Measurements from ENCODE around the gene CDS2.

The CDS2 gene

DNA sequence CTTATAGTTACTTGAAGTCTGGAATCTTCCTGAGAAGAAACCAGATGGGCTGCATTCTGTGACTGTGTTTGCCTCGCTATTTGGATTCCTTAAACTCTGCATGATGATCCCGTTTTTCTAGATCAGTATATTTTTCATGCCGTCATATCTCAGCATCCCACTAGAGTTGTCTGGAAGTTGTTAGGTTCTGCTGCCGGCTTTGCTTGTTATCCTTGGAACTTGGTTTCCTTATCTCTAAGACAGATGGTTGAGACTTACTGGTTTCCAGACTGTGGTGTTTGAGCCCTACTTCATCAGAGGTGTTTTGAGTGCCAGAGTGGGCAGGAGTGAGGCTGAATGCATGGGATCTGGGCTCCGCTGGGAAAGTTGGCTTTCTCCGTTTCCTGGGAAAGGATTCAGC, 50.3 kb downstream of the CDS2 start:
- Histone ChIP-seq H3K27ac (ENCODE audit: low read depth in 2 of 2, low read length in 2 of 2) (no peak overlapping the region), H3K36me3 (ENCODE audit: control insufficient read depth in 2 of 2, insufficient read depth in 2 of 2, low read length in 2 of 2) (peaks cover 24 to 36% of the 10 kb centered on the region in 2 donors), H3K4me3 (ENCODE audit: low read length in 2 of 2) (no peak overlapping the region), H3K9me3 (ENCODE audit: control insufficient read depth in 2 of 2, low read length in 2 of 2) (no peaks in the 10 kb centered on the region), H3K4me1 (ENCODE audit: control insufficient read depth in 2 of 2, insufficient read depth in 2 of 2, low read length in 2 of 2) (no peaks in the 10 kb centered on the region), H3K9ac (ENCODE audit: low read depth in 1 of 2, low read length in 2 of 2) (no peak overlapping the region), H3K27me3 (ENCODE audit: control insufficient read depth in 2 of 2, insufficient read depth in 2 of 2, low read length in 2 of 2) (no peaks in the 10 kb centered on the region)

DNA sequence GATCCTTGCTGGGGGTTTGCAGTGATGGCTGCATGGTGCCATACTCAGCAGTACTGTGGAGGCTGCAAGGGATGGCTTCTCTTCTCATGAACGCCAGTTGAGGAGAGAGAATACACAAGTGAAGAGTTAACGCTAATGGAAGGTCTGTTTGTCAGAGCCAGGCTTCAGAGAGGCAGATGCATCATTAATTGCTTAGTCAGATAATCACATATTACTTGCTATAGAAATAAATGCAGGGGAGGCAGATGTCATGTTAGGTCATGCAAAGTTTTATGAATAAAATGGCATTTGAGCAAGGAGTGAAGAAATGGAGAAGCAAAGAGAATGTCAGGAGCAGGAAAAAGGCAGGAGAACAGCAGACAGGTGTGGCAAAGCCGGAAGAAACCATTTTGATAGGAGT, 51.2 kb downstream of the CDS2 start:
- H3K9ac ChIP-seq (ENCODE audit: low read depth in 1 of 2, low read length in 2 of 2), result no peak overlapping the region
- H3K27me3 ChIP-seq (ENCODE audit: control insufficient read depth in 2 of 2, insufficient read depth in 2 of 2, low read length in 2 of 2), result no peaks in the 10 kb centered on the region
- H3K27ac ChIP-seq (ENCODE audit: low read depth in 2 of 2, low read length in 2 of 2), result no peak overlapping the region
- no peaks in the 10 kb centered on the region for H3K4me1 ChIP-seq (ENCODE audit: control insufficient read depth in 2 of 2, insufficient read depth in 2 of 2, low read length in 2 of 2)
- peaks cover 30 to 44% of the 10 kb centered on the region in 2 donors for H3K36me3 ChIP-seq (ENCODE audit: control insufficient read depth in 2 of 2, insufficient read depth in 2 of 2, low read length in 2 of 2)
- H3K9me3 ChIP-seq (ENCODE audit: control insufficient read depth in 2 of 2, low read length in 2 of 2), result no peaks in the 10 kb centered on the region
- no peak overlapping the region for H3K4me3 ChIP-seq (ENCODE audit: low read length in 2 of 2)

DNA sequence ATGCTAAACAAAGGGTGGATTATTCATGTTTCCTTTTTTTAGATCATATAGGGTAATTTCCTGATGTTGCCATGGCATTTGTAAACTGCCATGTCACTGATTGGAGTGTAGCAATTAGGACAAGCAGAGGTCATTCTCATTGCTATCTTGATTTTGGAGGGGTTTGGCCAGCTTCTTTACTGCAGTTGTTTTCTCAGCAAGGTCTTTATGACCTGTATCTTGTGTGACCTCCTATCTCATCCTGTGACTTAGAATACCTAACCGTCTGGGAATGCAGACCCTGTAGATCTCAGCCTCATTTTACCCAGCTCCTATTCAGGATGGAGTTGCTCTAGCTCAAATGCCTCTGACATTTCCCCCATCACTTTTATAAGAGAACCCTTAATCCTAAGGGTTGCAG, 53.6 kb downstream of the CDS2 start:
- H3K9ac ChIP-seq (ENCODE audit: low read depth in 1 of 2, low read length in 2 of 2), result no peak overlapping the region
- peaks cover 30 to 37% of the 10 kb centered on the region in 2 donors for H3K36me3 ChIP-seq (ENCODE audit: control insufficient read depth in 2 of 2, insufficient read depth in 2 of 2, low read length in 2 of 2)
- no peaks in the 10 kb centered on the region for H3K4me1 ChIP-seq (ENCODE audit: control insufficient read depth in 2 of 2, insufficient read depth in 2 of 2, low read length in 2 of 2)
- no peaks in the 10 kb centered on the region for H3K9me3 ChIP-seq (ENCODE audit: control insufficient read depth in 2 of 2, low read length in 2 of 2)
- H3K27me3 ChIP-seq (ENCODE audit: control insufficient read depth in 2 of 2, insufficient read depth in 2 of 2, low read length in 2 of 2), result no peaks in the 10 kb centered on the region
- H3K4me3 ChIP-seq (ENCODE audit: low read length in 2 of 2), result no peak overlapping the region
- no peak overlapping the region for H3K27ac ChIP-seq (ENCODE audit: low read depth in 2 of 2, low read length in 2 of 2)

DNA sequence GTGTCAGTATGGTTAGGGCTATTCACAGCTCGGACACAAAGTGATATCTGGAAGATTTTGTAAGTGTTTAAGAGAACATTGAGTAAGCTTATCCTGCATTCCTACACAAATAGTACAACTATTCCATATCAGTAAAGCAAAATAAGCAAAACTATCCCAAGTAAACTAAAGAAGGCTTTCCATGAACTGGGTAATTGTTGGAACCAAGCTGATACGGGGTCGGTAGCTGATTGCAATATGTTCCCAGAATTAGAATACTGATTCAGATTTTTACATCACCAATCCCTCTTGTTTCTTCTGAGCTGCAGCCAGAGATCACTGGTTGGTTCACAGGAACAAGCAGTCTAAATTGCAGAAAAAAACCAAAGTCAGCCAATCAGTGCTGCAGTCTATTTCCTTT, 54.1 kb downstream of the CDS2 start:
- Histone ChIP-seq H3K4me3 (ENCODE audit: low read length in 2 of 2) (no peak overlapping the region), H3K4me1 (ENCODE audit: control insufficient read depth in 2 of 2, insufficient read depth in 2 of 2, low read length in 2 of 2) (no peaks in the 10 kb centered on the region), H3K9ac (ENCODE audit: low read depth in 1 of 2, low read length in 2 of 2) (no peak overlapping the region), H3K27ac (ENCODE audit: low read depth in 2 of 2, low read length in 2 of 2) (no peak overlapping the region), H3K9me3 (ENCODE audit: control insufficient read depth in 2 of 2, low read length in 2 of 2) (no peaks in the 10 kb centered on the region), H3K27me3 (ENCODE audit: control insufficient read depth in 2 of 2, insufficient read depth in 2 of 2, low read length in 2 of 2) (no peaks in the 10 kb centered on the region), H3K36me3 (ENCODE audit: control insufficient read depth in 2 of 2, insufficient read depth in 2 of 2, low read length in 2 of 2) (peaks cover 34 to 42% of the 10 kb centered on the region in 2 donors)

DNA sequence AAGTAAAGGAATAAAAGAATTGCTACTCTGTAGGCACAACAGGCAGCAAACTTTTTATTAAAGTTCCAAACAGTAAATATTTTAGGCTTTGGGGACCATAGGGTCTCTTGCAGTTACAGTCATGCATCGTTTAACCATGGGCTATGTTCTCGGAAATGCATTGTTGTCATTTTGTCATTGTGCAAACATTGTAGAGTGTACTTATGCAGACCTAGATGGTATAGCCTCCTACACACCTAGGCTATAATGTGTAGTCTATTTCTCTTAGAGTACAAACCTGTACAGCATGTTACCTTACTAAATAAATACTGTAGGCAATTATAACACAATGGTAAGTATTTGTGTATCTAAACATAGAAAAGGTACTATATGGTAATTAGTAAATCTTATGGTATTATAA, 54.7 kb downstream of the CDS2 start:
- Histone ChIP-seq H3K4me3 (ENCODE audit: low read length in 2 of 2) (no peak overlapping the region), H3K36me3 (ENCODE audit: control insufficient read depth in 2 of 2, insufficient read depth in 2 of 2, low read length in 2 of 2) (peaks cover 38 to 44% of the 10 kb centered on the region in 2 donors), H3K4me1 (ENCODE audit: control insufficient read depth in 2 of 2, insufficient read depth in 2 of 2, low read length in 2 of 2) (no peaks in the 10 kb centered on the region), H3K27me3 (ENCODE audit: control insufficient read depth in 2 of 2, insufficient read depth in 2 of 2, low read length in 2 of 2) (no peaks in the 10 kb centered on the region), H3K27ac (ENCODE audit: low read depth in 2 of 2, low read length in 2 of 2) (no peak overlapping the region), H3K9me3 (ENCODE audit: control insufficient read depth in 2 of 2, low read length in 2 of 2) (no peaks in the 10 kb centered on the region), H3K9ac (ENCODE audit: low read depth in 1 of 2, low read length in 2 of 2) (no peak overlapping the region)

DNA sequence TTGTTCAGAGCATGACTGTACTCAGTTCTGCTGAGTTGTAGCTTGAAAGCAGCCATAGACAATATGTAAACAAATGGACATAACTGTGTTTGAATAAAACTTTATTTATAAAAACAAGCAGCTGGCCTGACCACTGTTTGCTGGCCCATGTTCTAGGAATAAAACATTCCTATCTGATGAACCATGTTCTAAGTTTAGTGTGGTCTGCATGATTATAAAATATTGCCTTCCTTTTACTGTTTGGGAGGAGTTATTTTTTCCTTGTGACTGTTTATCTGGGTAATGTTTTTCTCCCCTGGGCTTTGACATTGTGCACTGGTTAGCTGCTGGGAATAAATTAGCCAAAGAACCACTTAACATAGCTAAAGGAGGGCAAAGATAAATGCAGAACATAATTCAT, 55.1 kb downstream of the CDS2 start:
- H3K9me3 ChIP-seq (ENCODE audit: control insufficient read depth in 2 of 2, low read length in 2 of 2), result no peaks in the 10 kb centered on the region
- H3K9ac ChIP-seq (ENCODE audit: low read depth in 1 of 2, low read length in 2 of 2), result no peak overlapping the region
- H3K27me3 ChIP-seq (ENCODE audit: control insufficient read depth in 2 of 2, insufficient read depth in 2 of 2, low read length in 2 of 2), result no peaks in the 10 kb centered on the region
- no peak overlapping the region for H3K4me3 ChIP-seq (ENCODE audit: low read length in 2 of 2)
- H3K4me1 ChIP-seq (ENCODE audit: control insufficient read depth in 2 of 2, insufficient read depth in 2 of 2, low read length in 2 of 2), result no peaks in the 10 kb centered on the region
- peaks cover 34 to 44% of the 10 kb centered on the region in 2 donors for H3K36me3 ChIP-seq (ENCODE audit: control insufficient read depth in 2 of 2, insufficient read depth in 2 of 2, low read length in 2 of 2)
- no peak overlapping the region for H3K27ac ChIP-seq (ENCODE audit: low read depth in 2 of 2, low read length in 2 of 2)

DNA sequence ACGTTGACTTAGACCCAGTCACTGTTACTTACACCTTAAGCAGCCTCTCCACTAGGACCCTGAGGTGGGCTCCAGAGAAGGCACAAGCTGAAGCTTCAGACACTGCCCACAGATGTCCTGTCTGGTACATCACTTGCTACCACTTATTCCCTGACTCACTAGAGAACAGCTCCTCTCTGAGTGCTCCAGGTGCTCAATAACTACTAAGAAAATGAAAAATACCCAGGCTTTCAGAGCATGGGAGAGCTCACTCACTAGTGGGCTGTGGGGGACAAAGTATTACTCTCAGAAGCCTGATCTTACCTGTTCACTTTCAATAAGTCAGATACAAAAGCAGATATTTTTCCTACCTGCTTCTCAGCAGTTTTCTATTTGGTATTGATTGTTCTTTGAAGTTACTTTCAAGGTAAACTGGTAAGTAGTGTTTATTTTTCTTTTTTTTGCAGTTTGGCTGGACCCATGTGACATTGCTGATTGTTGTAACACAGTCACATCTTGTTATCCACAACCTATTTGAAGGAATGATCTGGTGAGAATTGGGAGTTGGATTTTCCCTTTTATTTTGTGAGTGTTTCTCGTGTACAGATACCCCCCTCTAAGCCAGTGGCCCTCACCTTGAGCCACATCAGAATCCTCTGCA, 55.9 kb downstream of the CDS2 start:
- Histone ChIP-seq H3K4me3 (ENCODE audit: low read length in 2 of 2) (no peak overlapping the region), H3K27me3 (ENCODE audit: control insufficient read depth in 2 of 2, insufficient read depth in 2 of 2, low read length in 2 of 2) (no peaks in the 10 kb centered on the region), H3K27ac (ENCODE audit: low read depth in 2 of 2, low read length in 2 of 2) (no peak overlapping the region), H3K9ac (ENCODE audit: low read depth in 1 of 2, low read length in 2 of 2) (no peak overlapping the region), H3K4me1 (ENCODE audit: control insufficient read depth in 2 of 2, insufficient read depth in 2 of 2, low read length in 2 of 2) (no peaks in the 10 kb centered on the region), H3K36me3 (ENCODE audit: control insufficient read depth in 2 of 2, insufficient read depth in 2 of 2, low read length in 2 of 2) (peaks cover 34 to 41% of the 10 kb centered on the region in 2 donors), H3K9me3 (ENCODE audit: control insufficient read depth in 2 of 2, low read length in 2 of 2) (no peaks in the 10 kb centered on the region)

DNA sequence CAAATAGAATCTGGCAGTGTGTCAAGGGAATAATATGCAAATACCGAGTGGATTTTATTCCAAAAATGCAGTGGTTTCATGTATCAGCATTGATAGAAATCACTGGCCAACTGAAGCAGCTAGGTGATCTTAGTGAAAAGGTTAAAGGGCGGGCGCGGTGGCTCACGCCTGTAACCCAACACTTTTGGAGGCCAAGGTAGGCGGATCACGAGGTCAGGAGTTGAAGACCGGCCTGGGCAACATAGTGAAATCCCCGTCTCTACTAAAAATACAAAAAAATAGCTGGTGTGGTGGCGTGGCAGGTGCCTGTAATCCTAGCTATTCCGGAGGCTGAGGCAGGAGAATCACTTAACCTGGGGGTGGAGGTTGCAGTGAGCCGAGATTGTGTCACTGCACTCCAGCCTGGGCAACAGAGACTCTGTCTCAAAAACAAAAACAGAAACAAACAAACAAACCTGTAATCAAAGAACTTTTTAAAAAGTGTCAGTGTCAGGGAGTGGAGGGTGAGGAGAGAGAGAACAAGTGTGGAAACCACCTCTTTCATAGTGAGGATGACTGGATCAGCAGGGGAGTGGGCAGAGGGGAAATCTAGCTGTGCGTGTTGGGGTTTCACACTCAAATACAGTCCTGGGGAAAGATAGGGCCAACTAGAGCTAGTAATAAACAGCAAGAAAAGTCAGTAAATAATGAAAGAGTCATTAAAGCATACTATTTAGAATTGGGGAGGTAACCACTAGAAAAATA, 57.1 kb downstream of the CDS2 start:
- peaks cover 36% of the 10 kb centered on the region in 2 donors for H3K36me3 ChIP-seq (ENCODE audit: control insufficient read depth in 2 of 2, insufficient read depth in 2 of 2, low read length in 2 of 2)
- H3K9ac ChIP-seq (ENCODE audit: low read depth in 1 of 2, low read length in 2 of 2), result no peak overlapping the region
- H3K27me3 ChIP-seq (ENCODE audit: control insufficient read depth in 2 of 2, insufficient read depth in 2 of 2, low read length in 2 of 2), result no peaks in the 10 kb centered on the region
- no peak overlapping the region for H3K4me3 ChIP-seq (ENCODE audit: low read length in 2 of 2)
- no peaks in the 10 kb centered on the region for H3K9me3 ChIP-seq (ENCODE audit: control insufficient read depth in 2 of 2, low read length in 2 of 2)
- H3K27ac ChIP-seq (ENCODE audit: low read depth in 2 of 2, low read length in 2 of 2), result no peak overlapping the region
- H3K4me1 ChIP-seq (ENCODE audit: control insufficient read depth in 2 of 2, insufficient read depth in 2 of 2, low read length in 2 of 2), result no peaks in the 10 kb centered on the region

DNA sequence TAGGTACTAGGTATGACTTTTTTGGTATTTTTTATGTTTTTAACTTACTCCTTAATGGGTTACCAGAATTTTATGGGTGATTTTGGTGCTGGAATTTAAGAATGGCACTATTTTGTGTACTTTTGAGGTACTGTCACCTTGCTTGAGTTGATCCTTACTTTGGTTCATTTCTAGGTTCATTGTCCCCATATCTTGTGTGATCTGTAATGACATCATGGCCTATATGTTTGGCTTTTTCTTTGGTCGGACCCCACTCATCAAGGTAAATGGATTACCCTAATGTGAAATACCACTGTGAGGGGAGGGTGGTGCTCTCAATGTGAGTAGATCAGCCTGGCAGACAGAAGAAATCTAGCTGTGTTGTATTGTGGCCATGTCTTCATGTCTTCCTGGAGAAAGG, 57.9 kb downstream of the CDS2 start:
- H3K4me1 ChIP-seq (ENCODE audit: control insufficient read depth in 2 of 2, insufficient read depth in 2 of 2, low read length in 2 of 2), result no peaks in the 10 kb centered on the region
- no peak overlapping the region for H3K9ac ChIP-seq (ENCODE audit: low read depth in 1 of 2, low read length in 2 of 2)
- H3K9me3 ChIP-seq (ENCODE audit: control insufficient read depth in 2 of 2, low read length in 2 of 2), result no peaks in the 10 kb centered on the region
- H3K27me3 ChIP-seq (ENCODE audit: control insufficient read depth in 2 of 2, insufficient read depth in 2 of 2, low read length in 2 of 2), result no peaks in the 10 kb centered on the region
- H3K36me3 ChIP-seq (ENCODE audit: control insufficient read depth in 2 of 2, insufficient read depth in 2 of 2, low read length in 2 of 2), result peaks cover 40 to 44% of the 10 kb centered on the region in 2 donors
- H3K4me3 ChIP-seq (ENCODE audit: low read length in 2 of 2), result no peak overlapping the region
- H3K27ac ChIP-seq (ENCODE audit: low read depth in 2 of 2, low read length in 2 of 2), result no peak overlapping the region

DNA sequence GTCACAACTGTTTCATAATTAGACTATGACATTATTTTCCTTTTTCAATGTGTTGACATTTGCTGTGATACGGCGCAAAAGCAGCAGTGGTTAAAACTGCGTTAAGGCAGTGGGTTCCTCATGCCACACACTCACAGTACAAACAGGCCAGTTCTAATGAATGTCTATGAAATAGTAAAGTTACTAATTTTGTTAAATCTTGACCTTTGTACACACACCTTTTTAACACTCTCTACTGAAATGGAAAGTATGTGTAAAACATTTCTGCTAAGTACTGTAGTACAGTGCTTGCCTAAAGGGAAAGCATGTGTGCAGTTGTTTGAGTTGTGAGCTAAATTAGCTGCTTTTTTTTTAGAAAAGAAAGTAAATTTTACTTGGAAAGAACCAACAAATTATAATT, 60.3 kb downstream of the CDS2 start:
- Histone ChIP-seq H3K4me3 (ENCODE audit: low read length in 2 of 2) (no peak overlapping the region), H3K9ac (ENCODE audit: low read depth in 1 of 2, low read length in 2 of 2) (no peak overlapping the region), H3K27ac (ENCODE audit: low read depth in 2 of 2, low read length in 2 of 2) (no peak overlapping the region), H3K36me3 (ENCODE audit: control insufficient read depth in 2 of 2, insufficient read depth in 2 of 2, low read length in 2 of 2) (peaks cover 44 to 62% of the 10 kb centered on the region in 2 donors), H3K27me3 (ENCODE audit: control insufficient read depth in 2 of 2, insufficient read depth in 2 of 2, low read length in 2 of 2) (no peaks in the 10 kb centered on the region), H3K9me3 (ENCODE audit: control insufficient read depth in 2 of 2, low read length in 2 of 2) (no peaks in the 10 kb centered on the region), H3K4me1 (ENCODE audit: control insufficient read depth in 2 of 2, insufficient read depth in 2 of 2, low read length in 2 of 2) (peaks cover 0 to 2% of the 10 kb centered on the region in 2 donors)
